T-helper 22 cell (primary cell): ENCODE measurements around the gene TBC1D2B.

Experiments
- DNase-seq: peaks from one replicate; pipeline ENCODE4 v3.0.0-alpha.2; 2020; ENCODE audit warnings: low read depth

The TBC1D2B gene

DNA sequence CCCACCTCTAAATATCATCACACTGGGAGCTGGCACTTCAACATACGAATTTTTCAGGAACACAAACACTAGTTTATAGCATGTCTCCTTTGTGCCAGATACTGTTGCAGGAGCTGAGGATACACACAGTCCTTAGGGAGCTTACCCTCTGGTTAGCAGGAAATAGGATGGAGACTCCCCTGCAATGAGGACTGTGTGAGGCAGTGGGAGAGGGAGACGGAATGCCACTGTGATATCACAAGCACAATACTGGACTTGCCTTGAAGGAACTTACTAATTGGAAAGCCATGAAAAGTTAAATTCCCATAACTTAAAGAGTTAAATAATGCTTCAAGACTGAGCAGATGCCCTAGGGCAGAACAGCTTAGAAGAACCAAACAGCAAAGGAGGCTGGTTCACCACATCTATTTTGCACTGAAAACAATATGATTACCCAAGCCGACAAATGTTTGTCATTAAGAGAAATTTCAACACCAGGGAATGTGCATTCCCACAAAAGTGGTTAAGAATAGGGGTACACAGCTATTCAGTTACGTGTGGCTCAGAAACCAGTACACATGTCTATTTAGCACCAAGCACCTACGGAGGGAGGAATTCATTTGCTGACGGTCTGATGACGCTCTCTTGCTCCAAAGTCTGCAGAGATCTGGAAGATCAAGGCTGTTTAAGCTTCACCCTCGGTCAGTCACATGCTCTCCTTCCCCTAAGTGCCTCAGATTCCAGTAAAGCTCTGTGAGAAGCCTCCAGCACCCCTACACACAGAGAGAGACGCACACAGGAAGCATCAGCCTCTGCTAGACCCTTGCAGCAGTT, 5.2 kb downstream of the TBC1D2B start:
- DNase-seq: no peak

- no peak for DNase-seq
These were observed 6.1 kb downstream of the TBC1D2B start for GRCh38 chr15:78071383-78071782.

DNA sequence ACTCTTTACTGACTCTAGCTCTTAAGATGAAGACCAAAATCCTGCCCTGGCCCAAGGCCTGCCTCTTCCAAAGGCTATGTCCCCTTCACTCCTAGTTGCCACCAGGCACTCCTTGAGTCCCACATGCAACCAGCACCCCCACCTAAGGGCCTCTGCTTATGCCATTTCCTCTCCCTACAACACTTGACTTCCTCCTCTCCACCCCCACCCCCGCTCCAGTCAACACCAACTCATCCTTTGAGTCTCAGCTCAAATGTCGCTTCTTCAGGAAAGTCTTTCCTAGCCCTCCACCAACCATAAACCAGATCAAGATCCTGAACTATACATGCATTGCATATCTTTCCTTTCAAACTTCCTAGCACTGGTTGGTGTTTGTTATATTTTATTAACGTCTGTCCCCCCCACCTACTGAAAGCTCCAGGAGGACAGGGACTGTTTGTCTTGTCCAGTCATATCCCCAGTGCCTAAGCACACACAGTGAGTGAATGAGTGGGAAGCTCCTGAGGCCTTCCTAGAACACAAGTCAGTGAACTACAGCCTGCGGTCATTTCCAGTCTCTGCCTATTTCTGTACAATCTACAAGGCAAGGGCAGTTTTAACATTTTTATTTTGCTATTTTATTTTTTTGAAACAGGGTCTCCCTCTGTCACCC, 7.3 kb downstream of the TBC1D2B start:
- no peak for DNase-seq

DNA sequence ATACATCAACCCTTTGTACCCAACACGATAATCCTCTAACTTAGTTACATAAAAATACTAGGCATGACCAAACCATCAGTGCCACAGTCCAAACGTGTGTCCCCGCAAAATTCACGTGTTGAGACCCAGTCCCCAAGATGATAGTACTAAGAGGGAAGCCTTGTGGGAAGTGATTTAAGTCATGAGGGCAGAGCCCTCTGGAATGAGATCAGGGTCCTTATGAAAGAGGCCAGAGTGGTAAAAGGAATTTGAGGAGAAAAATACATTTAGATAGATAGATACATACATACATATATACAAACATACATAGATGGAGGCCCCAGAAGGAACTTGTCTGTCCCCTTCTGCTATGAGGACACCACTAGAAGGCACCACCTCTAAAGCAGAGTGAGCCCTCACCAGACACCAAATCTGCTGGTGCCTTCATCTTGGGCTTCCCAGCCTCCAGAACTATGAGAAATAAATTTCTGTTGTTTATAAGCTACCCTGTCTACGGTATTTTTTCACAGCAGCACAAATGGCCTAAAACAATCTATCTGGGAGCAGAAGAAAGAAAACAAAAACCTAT, 8.0 kb downstream of the TBC1D2B start:
- DNase-seq: no peak

DNA sequence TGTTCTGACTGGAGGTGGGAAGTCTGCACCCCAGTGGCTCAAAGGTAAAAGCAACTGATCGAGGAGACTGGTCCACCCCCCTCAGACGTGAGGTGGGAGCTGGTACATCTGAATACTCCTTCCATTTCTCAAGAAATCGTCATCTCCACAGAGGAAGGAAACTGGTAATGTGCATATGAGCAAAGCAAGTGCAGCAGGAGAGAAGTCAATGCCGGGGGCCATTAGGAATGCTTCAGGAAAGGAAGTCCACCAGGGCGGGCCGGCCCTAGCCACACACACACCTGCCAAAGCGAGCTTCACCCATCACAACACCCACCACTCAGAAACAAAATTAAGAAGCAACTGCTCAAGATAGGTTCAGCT, 8.5 kb downstream of the TBC1D2B start:
- DNase-seq: no peak

GRCh38 chr15:78067328-78068228, 9.9 kb downstream of the TBC1D2B start:
- no peak for DNase-seq

DNA sequence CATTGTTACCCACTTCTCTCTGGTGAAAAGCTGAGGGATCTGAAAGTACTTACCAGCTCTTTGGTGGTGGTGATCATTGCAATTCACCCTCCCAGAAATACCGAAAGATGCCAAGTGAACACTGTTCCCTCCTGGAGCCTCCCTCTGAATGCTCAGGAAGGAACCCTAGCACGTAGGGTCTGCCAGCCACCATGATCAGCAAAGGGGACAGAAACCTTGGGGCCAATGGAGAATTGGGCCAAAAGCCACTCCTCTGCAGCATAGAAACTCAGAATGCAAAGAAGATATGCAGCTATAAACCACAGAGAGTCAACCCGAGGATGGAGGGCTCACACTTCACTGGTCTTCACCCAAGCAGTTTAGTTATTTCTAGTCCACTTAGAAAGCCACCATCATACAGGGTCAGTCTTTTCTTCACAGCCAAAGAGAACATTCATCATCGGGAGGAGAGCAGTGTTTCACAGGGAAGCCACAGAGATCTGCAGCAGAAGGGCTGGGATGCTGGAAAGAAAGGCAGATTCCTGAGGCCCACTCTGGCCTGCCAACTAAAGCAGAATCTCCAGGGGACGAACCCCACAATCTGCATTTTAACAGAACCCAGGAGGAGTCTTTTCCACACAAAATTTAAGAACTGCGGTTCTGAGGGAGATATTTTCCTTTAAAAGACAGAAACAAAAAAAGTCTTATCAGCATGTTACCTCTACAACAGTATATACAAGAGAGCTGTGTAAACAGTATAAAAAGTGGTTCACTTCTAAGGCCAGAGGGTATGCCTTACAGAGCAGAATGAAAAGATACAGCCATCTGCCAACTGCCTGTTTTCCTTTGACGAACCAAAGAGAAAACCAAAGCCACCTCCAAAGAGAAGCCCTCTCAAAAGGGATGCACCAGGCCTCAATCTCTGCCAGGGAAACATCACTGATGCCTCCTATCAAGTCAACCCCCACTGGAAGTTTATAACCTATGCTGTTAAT, 11.3 kb downstream of the TBC1D2B start:
- no peak for DNase-seq

DNA sequence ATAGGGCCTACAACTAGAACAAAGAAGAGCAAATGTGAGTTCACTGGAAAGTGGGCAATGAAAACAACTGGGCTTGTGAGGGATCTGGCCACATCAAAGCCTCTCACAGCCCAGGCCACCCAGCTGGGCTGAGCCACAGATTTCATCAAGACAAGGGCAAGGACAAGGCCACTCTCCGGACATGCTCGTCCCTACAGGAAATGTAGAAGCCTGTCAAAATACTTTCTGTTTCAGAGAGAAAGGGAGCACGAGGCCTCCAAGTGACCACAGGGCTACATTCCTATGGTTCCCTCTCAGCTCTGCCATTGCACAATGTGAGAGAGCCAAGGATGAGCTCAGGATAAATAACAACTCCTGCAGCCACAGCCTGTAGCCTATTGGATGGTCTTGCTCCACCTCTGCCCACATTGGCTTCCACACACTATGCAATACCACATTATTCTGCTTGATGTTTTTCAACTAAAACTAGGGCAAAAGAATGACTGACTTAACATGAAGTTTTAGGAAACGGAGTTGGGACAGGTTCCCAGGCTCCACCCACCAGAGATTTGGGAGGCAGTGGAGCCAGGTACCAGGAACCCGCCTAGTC, 12.1 kb downstream of the TBC1D2B start:
- no peak for DNase-seq

GRCh38 chr15:78064544-78064943, 13.0 kb downstream of the TBC1D2B start:
- no peak for DNase-seq

DNA sequence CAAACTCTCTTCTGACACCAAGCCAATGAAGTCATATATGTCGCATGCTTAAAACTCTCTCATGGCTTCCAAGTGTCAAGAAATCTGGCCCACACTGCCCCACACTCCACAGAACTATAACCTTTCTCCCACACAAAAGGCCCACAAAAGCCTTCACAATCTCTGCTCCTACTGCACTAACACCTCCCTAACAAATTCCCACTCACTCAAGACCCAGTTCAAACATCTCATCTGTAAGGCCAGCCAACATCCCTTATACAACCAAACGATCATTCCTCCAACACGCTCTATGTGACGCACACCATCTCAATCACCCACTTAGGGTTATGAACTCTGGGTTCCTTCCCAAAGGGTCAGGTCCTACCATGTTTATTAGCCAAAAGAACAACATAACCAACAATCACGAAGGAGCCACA, 13.5 kb downstream of the TBC1D2B start:
- no peak for DNase-seq

DNA sequence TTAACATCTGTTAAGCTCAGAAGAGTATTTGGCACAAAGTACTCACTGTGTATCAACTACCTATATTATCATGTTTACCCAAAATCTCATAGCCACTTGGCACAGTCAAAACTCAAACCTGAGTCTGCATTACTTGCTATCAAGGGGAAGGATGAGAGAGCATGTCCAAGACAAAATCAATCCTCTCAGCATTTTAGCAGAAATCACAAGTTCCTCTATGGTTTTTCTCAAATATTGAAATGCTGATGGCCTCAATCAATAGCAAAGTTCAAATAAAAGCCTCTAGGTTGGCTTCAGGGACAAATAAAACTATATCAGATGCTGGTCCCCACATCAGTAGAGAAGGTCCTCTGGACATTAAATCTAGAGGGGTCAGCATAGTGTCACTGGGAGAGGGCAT, 14.3 kb downstream of the TBC1D2B start:
- DNase-seq: no peak

GRCh38 chr15:78061963-78062427, 15.5 kb downstream of the TBC1D2B start:
- no peak for DNase-seq

- no peak for DNase-seq
These were observed 17.3 kb downstream of the TBC1D2B start for GRCh38 chr15:78060232-78060631.

- DNase-seq: no peak
These were observed 18.2 kb downstream of the TBC1D2B start for GRCh38 chr15:78059110-78059839.

- DNase-seq: no peak
These were observed 19.0 kb downstream of the TBC1D2B start for GRCh38 chr15:78058401-78058935.

GRCh38 chr15:78057803-78058202, 19.7 kb downstream of the TBC1D2B start:
- no peak for DNase-seq

DNA sequence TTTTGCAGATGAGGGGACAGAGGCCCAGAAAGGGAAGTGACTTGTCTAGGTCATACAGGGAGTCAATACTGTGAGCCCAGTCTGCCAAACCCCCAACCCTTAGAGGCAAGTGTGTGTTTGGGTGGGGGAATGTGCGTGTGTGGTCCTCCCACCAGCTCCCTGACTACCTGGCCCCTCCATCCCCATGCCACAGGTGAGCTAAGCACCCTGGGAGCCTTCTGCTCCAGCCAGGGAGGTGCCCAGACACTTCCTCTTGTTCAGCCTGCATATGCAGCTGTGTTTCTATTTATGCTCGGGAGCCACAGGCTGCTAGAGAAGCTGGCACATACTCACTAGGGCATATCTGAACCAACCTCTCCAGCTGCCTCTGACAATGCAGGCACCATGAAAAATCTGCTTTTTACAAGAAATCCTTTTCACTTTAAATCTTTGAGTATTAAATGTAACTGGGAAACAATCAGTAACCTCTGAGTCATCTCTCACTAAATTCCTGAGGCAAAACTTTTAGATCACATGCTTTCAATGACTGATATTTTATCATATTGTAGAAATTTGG, 20.7 kb downstream of the TBC1D2B start:
- no peak for DNase-seq

DNA sequence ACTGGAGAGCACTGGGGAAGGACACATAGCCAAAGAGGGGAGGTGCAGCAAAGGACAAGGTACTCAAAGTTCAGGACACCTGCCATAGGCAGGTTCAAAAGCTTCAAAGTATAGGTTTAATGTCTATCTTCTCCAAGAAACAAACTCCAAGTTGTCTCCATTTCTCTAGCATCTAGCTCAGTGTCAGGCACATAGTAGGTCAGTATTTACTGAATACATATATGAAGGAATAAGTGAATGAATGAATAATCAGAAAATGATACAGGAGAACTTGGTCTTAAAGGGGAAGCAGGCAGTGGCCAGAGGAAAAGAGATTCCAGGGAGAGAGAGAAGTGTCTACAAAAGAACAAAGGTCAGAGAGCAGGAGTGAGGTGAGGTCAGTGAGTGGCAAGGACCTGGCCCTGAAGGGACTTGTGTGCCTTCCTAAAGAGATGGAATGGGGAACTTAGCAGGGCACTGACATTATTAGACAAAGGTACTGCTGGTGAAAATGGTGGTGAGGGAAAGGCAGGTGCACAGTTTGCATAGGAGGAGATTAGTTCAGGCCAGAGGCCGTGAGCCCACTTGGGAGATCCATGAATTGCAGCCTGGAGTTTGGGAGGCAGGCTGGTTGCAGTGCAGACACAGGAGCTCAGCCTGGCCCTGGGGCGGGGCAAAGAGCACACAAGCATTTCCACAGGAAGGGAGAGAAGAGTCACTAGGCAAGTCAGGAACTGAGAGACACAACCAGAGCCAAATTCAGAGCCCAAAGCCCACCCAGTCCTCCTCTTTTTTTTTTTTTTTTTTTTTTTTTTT, 21.4 kb downstream of the TBC1D2B start:
- DNase-seq: no peak

DNA sequence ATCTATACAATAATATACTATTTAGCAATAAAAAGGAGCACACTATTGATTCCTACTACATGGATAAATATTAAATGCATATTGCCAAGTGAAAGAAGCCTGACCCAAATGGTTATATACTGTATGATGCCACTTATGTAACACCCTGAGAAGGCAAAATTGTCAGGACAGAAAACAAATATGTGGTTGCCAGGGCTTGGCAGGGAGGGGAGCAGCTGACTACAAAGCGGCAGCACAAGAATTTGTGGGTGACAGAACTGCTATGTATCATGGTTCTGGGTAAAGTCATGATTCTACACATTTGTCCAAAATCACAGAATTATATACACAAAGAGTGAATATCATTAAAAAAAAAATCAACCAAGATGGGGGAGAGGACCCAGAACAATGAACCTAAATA, 22.5 kb downstream of the TBC1D2B start:
- no peak for DNase-seq
